Upper lobe of left lung (tissue), 4 donors: ENCODE measurements around the gene ADAMTS17.

Source experiments
- EP300 ChIP-seq, 4 donors: sonication (generic); formaldehyde crosslinking; IDR thresholded peaks; one replicate each; pipeline ENCODE4 v1.5.1; 2017; ENCODE audit warnings: antibody characterized with exemption in 4 of 4, control low read depth in 2 of 4
- POLR2A ChIP-seq, 4 donors: fragments of 450-650 bp; IDR thresholded peaks; one replicate each; pipeline ENCODE4 v1.5.1; 2016 to 2017; ENCODE audit warnings: antibody characterized with exemption in 4 of 4, mild to moderate bottlenecking in 2 of 4
- POLR2AphosphoS5 ChIP-seq, 2 donors: sonication (generic); formaldehyde crosslinking; IDR thresholded peaks; one replicate each; pipeline ENCODE4 v1.5.1; 2017; ENCODE audit warnings: antibody characterized with exemption in 2 of 2
- TF ChIP-seq, protein P1 (sequence below), 6 experiments: fragments of 450-650 bp in 4 of 6; fragments of 200-600 bp in 2 of 6; sonication (generic) in 2 of 6; IDR thresholded peaks; one replicate each; pipeline ENCODE4 v1.5.1; 2016 to 2019; ENCODE audit warnings: antibody characterized with exemption in 6 of 6

GRCh38 chr15:99994849-99995248 lies 346.9 kb downstream of the ADAMTS17 start:
- TF ChIP-seq, protein P1, sequence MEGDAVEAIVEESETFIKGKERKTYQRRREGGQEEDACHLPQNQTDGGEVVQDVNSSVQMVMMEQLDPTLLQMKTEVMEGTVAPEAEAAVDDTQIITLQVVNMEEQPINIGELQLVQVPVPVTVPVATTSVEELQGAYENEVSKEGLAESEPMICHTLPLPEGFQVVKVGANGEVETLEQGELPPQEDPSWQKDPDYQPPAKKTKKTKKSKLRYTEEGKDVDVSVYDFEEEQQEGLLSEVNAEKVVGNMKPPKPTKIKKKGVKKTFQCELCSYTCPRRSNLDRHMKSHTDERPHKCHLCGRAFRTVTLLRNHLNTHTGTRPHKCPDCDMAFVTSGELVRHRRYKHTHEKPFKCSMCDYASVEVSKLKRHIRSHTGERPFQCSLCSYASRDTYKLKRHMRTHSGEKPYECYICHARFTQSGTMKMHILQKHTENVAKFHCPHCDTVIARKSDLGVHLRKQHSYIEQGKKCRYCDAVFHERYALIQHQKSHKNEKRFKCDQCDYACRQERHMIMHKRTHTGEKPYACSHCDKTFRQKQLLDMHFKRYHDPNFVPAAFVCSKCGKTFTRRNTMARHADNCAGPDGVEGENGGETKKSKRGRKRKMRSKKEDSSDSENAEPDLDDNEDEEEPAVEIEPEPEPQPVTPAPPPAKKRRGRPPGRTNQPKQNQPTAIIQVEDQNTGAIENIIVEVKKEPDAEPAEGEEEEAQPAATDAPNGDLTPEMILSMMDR (IDR thresholded peaks at IDR 0.05): no peak
- TF ChIP-seq POLR2A (IDR thresholded peaks at IDR 0.05) (no peak), EP300 (IDR thresholded peaks at IDR 0.05) (no peak), POLR2AphosphoS5 (IDR thresholded peaks at IDR 0.05) (no peak)
